K562 (cell line): ENCODE results near the gene TRPM4. TPM values are rescaled to one million over a fixed set of nuclear protein-coding genes. Genes with fewer than 3 reads are reported as not detected.
A peak's percentile ranks its signal among the peaks of the same experiment; 100 is the strongest.

Experiments used
- ATAC-seq: fragments of 200-7000 bp; cut with Tn5 transposase; 3 replicates; pipeline ENCODE4 v1.9.1; 2020; ENCODE audit warnings: moderate library complexity
- BruUV-seq: library from RNA; stranded (reverse); fragments of 400-500 nt; replicated peaks from 2 replicates; lab custom pipeline; 2021; lab: Mats Ljungman, UMichigan
- CTCF ChIA-PET: fragments of 300-600 bp; formaldehyde crosslinking; extraction: SDS; loops from one replicate; lab custom pipeline; 2021; ENCODE audit warnings: low intra/inter-chr PET ratio; lab: Yijun Ruan, JAX
- POLR2A ChIA-PET: fragments of 300-600, 350-650 bp; sonication (Branson Sonifier 250); formaldehyde crosslinking; extraction: SDS; loops from one replicate; lab custom pipeline; 2021; ENCODE audit warnings: antibody characterized with exemption, inconsistent platforms; lab: Yijun Ruan, JAX
- DNase-seq, 4 experiments: peaks; one replicate each; pipeline versions ENCODE4 v3.0.0 to v3.0.0-alpha.2; 2011 to 2018; ENCODE audit warnings: low spot score in 3 of 4, mixed read lengths in 3 of 4; ENCODE audit errors: extremely low read depth in 1 of 4
- FAIRE-seq: peaks from 2 replicates; lab custom pipeline; 2011; peaks lifted over from hg19 to GRCh38; lab: Jason Lieb, UNC
- H2AFZ ChIP-seq: 2 replicates; pipeline ENCODE4 v1.6.0; 2011; ENCODE audit warnings: low read depth, low read length, control low read depth, inconsistent platforms
- H3K27ac ChIP-seq: fragments of 200-600 bp; 3 replicates; pipeline ENCODE4 v1.8.0; 2011; ENCODE audit warnings: low read depth, mild to moderate bottlenecking, control low read depth, inconsistent platforms, low read length, moderate library complexity, mixed read lengths; ENCODE audit errors: extremely low read depth
- H3K27me3 ChIP-seq, 2 experiments: fragments of 300-600 bp in 1 of 2; 2 replicates in 1 of 2; 3 replicates in 1 of 2; pipeline versions ENCODE4 v1.6.0 to v1.8.0; 2011; ENCODE audit warnings: inconsistent platforms in 2 of 2, low read length in 2 of 2, mild to moderate bottlenecking in 1 of 2, mixed read lengths in 1 of 2, moderate library complexity in 1 of 2; ENCODE audit not compliant: control insufficient read depth in 2 of 2, insufficient read depth in 2 of 2
- H3K36me3 ChIP-seq: fragments of 300-600 bp; 3 replicates; pipeline ENCODE4 v1.8.0; 2011; ENCODE audit warnings: mild to moderate bottlenecking, low read length, inconsistent platforms; ENCODE audit not compliant: control insufficient read depth, insufficient read depth
- H3K4me1 ChIP-seq, 2 experiments: fragments of 200-600 bp in 1 of 2; replicated peaks in 1 of 2; 2 replicates in 1 of 2; 3 replicates in 1 of 2; pipeline versions ENCODE4 v1.5.1 to v1.8.0; 2011; ENCODE audit warnings: inconsistent platforms in 2 of 2, low read length in 2 of 2, mild to moderate bottlenecking in 1 of 2, mixed read lengths in 1 of 2, moderate library complexity in 1 of 2; ENCODE audit not compliant: control insufficient read depth in 2 of 2, insufficient read depth in 2 of 2
- H3K4me2 ChIP-seq: 2 replicates; pipeline ENCODE4 v1.6.1; 2011; ENCODE audit warnings: low read length, control low read depth, inconsistent platforms, mixed read lengths; ENCODE audit not compliant: insufficient read depth
- H3K4me3 ChIP-seq: fragments of 200-600 bp; sonication (generic), shearing (Covaris generic); 2 replicates; pipeline ENCODE4 v1.5.1; 2016; ENCODE audit warnings: control low read depth, inconsistent platforms
- H3K79me2 ChIP-seq: fragments of 200-600 bp; 3 replicates; pipeline ENCODE4 v1.8.0; 2011; ENCODE audit warnings: low read length, inconsistent platforms; ENCODE audit not compliant: control insufficient read depth, insufficient read depth
- H3K9ac ChIP-seq, 2 experiments: 2 replicates each; pipeline versions ENCODE4 v1.6.0 to v1.6.1; 2011; ENCODE audit warnings: low read depth in 2 of 2, low read length in 2 of 2, control low read depth in 1 of 2, inconsistent platforms in 1 of 2, mild to moderate bottlenecking in 1 of 2, mixed read lengths in 1 of 2; ENCODE audit not compliant: insufficient read depth in 1 of 2
- H3K9me1 ChIP-seq: one replicate; pipeline ENCODE4 v1.6.0; 2011; ENCODE audit warnings: inconsistent platforms, mild to moderate bottlenecking, low read length, moderate library complexity; ENCODE audit not compliant: control insufficient read depth, insufficient read depth
- H3K9me3 ChIP-seq: replicated peaks from 2 replicates; pipeline ENCODE4 v1.5.1; 2011; ENCODE audit warnings: low read depth, low read length, inconsistent platforms; ENCODE audit not compliant: control insufficient read depth, insufficient read depth
- H4K20me1 ChIP-seq: replicated peaks from 2 replicates; pipeline ENCODE4 v1.6.1; 2011; ENCODE audit warnings: low read length, inconsistent platforms, mixed read lengths; ENCODE audit not compliant: control insufficient read depth, insufficient read depth
- AFF1 ChIP-seq, 2 experiments: fragments of 450-650 bp; IDR thresholded peaks; 2 replicates each; pipeline ENCODE4 v1.6.1; 2018; ENCODE audit warnings: mild to moderate bottlenecking in 2 of 2, low read depth in 1 of 2; ENCODE audit not compliant: partially characterized antibody in 2 of 2
- CBFA2T2 ChIP-seq: fragments of 450-650 bp; conservative IDR thresholded peaks from 2 replicates; pipeline ENCODE4 v1.6.1; 2017; ENCODE audit warnings: mild to moderate bottlenecking
- EP400 ChIP-seq: fragments of 450-650 bp; IDR thresholded peaks from 2 replicates; pipeline ENCODE4 v1.6.1; 2017; ENCODE audit warnings: antibody characterized with exemption, mild to moderate bottlenecking, moderate library complexity
- ETV1 ChIP-seq: fragments of 450-650 bp; conservative IDR thresholded peaks from 2 replicates; pipeline ENCODE4 v1.6.1; 2016; ENCODE audit warnings: missing genetic modification characterization, control low read depth, low read depth, missing compliant biosample characterization
- GABPB1 ChIP-seq: sonication (generic); formaldehyde crosslinking; IDR thresholded peaks from 2 replicates; pipeline ENCODE4 v1.8.0; 2022; ENCODE audit warnings: mild to moderate bottlenecking, missing genetic modification reagents
- GATAD2B ChIP-seq: fragments of 450-650 bp; IDR thresholded peaks from 2 replicates; pipeline ENCODE4 v1.6.1; 2017; ENCODE audit warnings: mild to moderate bottlenecking, borderline replicate concordance
- HMBOX1 ChIP-seq: sonication (generic); IDR thresholded peaks from 2 replicates; pipeline ENCODE4 v1.6.1; 2016
- IFI16 ChIP-seq: fragments of 250-450 bp; sonication (Bioruptor Pico); IDR thresholded peaks from 2 replicates; pipeline ENCODE4 v2.1.2; 2022; ENCODE audit warnings: mild to moderate bottlenecking, inconsistent platforms
- NFE2 ChIP-seq: IDR thresholded peaks from 2 replicates; pipeline ENCODE4 v1.6.1; 2014; ENCODE audit warnings: antibody characterized with exemption, low read depth
- PHF21A ChIP-seq: fragments of 450-650 bp; IDR thresholded peaks from 2 replicates; pipeline ENCODE4 v1.6.1; 2017; ENCODE audit warnings: low read depth, borderline replicate concordance
- PTRF ChIP-seq: fragments of 450-650 bp; IDR thresholded peaks from 2 replicates; pipeline ENCODE4 v1.6.1; 2016; ENCODE audit warnings: mild to moderate bottlenecking, missing genetic modification characterization, missing compliant biosample characterization
- STAT5A ChIP-seq: IDR thresholded peaks from 2 replicates; pipeline ENCODE4 v1.6.1; 2012; ENCODE audit warnings: low read length, inconsistent platforms, borderline replicate concordance
- TRIM24 ChIP-seq, 2 experiments: fragments of 450-650 bp; IDR thresholded peaks; 2 replicates each; pipeline ENCODE4 v1.6.1; 2016
- TRIM28 ChIP-seq: fragments of 450-650 bp; IDR thresholded peaks from 2 replicates; pipeline ENCODE4 v1.6.1; 2017
- ZNF12 ChIP-seq: sonication (generic); formaldehyde crosslinking; IDR thresholded peaks from 2 replicates; pipeline ENCODE4 v1.4.0; 2020; ENCODE audit warnings: mild to moderate bottlenecking, missing genetic modification reagents
- ZNF316 ChIP-seq: fragments of 450-650 bp; IDR thresholded peaks from 2 replicates; pipeline ENCODE4 v1.6.1; 2016
- ZNF507 ChIP-seq: conservative IDR thresholded peaks from 2 replicates; pipeline ENCODE4 v1.6.1; 2017; ENCODE audit warnings: missing genetic modification characterization, missing compliant biosample characterization
- ZNF668 ChIP-seq: fragments of 250-450 bp; sonication (Bioruptor Pico); IDR thresholded peaks from 2 replicates; pipeline ENCODE4 v1.8.0; 2022; ENCODE audit warnings: mild to moderate bottlenecking, inconsistent platforms
- ZNF717 ChIP-seq: fragments of 250-450 bp; sonication (Bioruptor Pico); IDR thresholded peaks from 2 replicates; pipeline ENCODE4 v1.5.0; 2021
- ZZZ3 ChIP-seq: fragments of 450-650 bp; IDR thresholded peaks from 2 replicates; pipeline ENCODE4 v1.6.1; 2016; ENCODE audit warnings: antibody characterized with exemption, mild to moderate bottlenecking, moderate library complexity
- WGBS: fragments of 100-300 bp; shearing (Covaris generic); methylation state at CpG from one replicate; pipeline ENCODE4 v1.1.6; 2016; ENCODE audit warnings: low coverage, mixed read lengths; ENCODE audit not compliant: insufficient coverage; ENCODE audit errors: missing lambda C conversion rate; 5-methylcytosine and 5-hydroxymethylcytosine counted together
- in situ Hi-C: fragments of 300-500 bp; cut with MboI; formaldehyde crosslinking; loops from 4 replicates; pipeline ENCODE4 v1.15.0; 2018; ENCODE audit warnings: inconsistent platforms, mixed read lengths
- intact Hi-C: fragments of 100-400 bp; cut with micrococcal nuclease; formaldehyde crosslinking; loops from 2 replicates; pipeline ENCODE4 v1.14.2; 2022
- polyA plus RNA-seq, 8 experiments: library from polyadenylated mRNA; depleted of rRNA in 4 of 8; stranded (reverse) in 5 of 8; unstranded in 3 of 8; fragments of >200 nt; fragmentation: Nextera tagmentation in 2 of 8; fragmentation: Illumina TruSeq in 1 of 8; extraction: Ambion mirVana in 2 of 8; extraction: Trizol in 1 of 8; gene quantifications; 2 replicates each; pipeline versions ENCODE4 v1.2.1 to v1.2.3, GENCODE V29; 2011 to 2014; ENCODE audit warnings: inconsistent platforms in 1 of 8, missing spikeins in 1 of 8
- total RNA-seq, 7 experiments: library from RNA; depleted of rRNA in 6 of 7; stranded (reverse); fragments of >200 nt in 6 of 7; fragmentation: Illumina TruSeq in 2 of 7; extraction: Trizol in 2 of 7; gene quantifications; 2 replicates each; pipeline versions ENCODE4 v1.2.1 to v1.2.3, GENCODE V29; 2011 to 2021; ENCODE audit warnings: low replicate concordance in 1 of 7

The TRPM4 gene
- total and polyA plus RNA-seq, 9 of the 15 experiments (the other 6 are each of a cell fraction or from before 2014, with no cell fraction given): 6.5 to 45.4 (median 15.2) TPM

- peaks cover 45% of the 10 kb centered on the region for H3K36me3 ChIP-seq
- WGBS: 82% methylated on average over 3 of the region's 3 CpGs
- BruUV-seq: no TSS peak
- intact Hi-C loops: no loop called here
- H3K27ac ChIP-seq: no peak overlapping the region
- ChIA-PET POLR2A (interaction anchor here (1.6 kb wide), 1 partner anchor 8 kb away, joined by 3 read pairs; no protein-coding TSS in a partner anchor), CTCF (no interaction called here)
- H3K9ac ChIP-seq: no peak overlapping the region
- ATAC-seq (no peak), DNase-seq (peak in 1 of 4 experiments; percentile 3), FAIRE-seq (no peak)
- H3K9me1 ChIP-seq: no peaks in the 10 kb centered on the region
- no peak overlapping the region for H2AFZ ChIP-seq
- in situ Hi-C loops: loop anchor here (5.0 kb wide), 1 partner anchor 93 kb away; no protein-coding TSS in a partner anchor
- no peak overlapping the region for H3K4me2 ChIP-seq
- no peaks in the 10 kb centered on the region for H4K20me1 ChIP-seq
- H3K27me3 ChIP-seq: no peaks in the 10 kb centered on the region
- TF ChIP-seq ZNF717 (CRISPR knock-in tag): no peak
- no peak for TF ChIP-seq STAT5A
- no peak for TF ChIP-seq CBFA2T2
- no peak for TF ChIP-seq ETV1 (tag)
- peak in 1 of 2 experiments; percentile 39; a peak in 1 of 4 replicates for TF ChIP-seq TRIM24 (IDR thresholded peaks at IDR 0.05)
- no peak for TF ChIP-seq GABPB1
- no peak for TF ChIP-seq IFI16 (CRISPR knock-in tag)
- TF ChIP-seq ZNF316: peak; percentile 75
- no peak for TF ChIP-seq ZZZ3
- TF ChIP-seq ZNF12 (CRISPR knock-in tag): no peak
- no peak for TF ChIP-seq ZNF668 (CRISPR knock-in tag)
- no peak for TF ChIP-seq NFE2
- TF ChIP-seq HMBOX1: no peak
- no peak for TF ChIP-seq AFF1 (IDR thresholded peaks at IDR 0.05; ENCODE audit: low read depth in 1 of 2, partially characterized antibody in 2 of 2)
- TF ChIP-seq PTRF (tag): no peak
- TF ChIP-seq ZNF507: no peak
- TF ChIP-seq TRIM28: peak; percentile 73; the same call in 1 of the 2 replicates
- no peak for TF ChIP-seq GATAD2B
- TF ChIP-seq EP400: no peak
- TF ChIP-seq PHF21A: no peak
- no peaks in the 10 kb centered on the region for H3K4me1 ChIP-seq
- no peaks in the 10 kb centered on the region for H3K79me2 ChIP-seq
- peaks cover 8% of the 10 kb centered on the region; the same call in 1 of the 2 replicates for H3K9me3 ChIP-seq
- no peak overlapping the region for H3K4me3 ChIP-seq
Measured at GRCh38 chr19:49190781-49191180, 33.2 kb downstream of the TRPM4 start.
